Naive thymus-derived CD4-positive, alpha-beta T cell (primary cell): ENCODE measurements around the gene NACC2. TPM values are rescaled to one million over a fixed set of nuclear protein-coding genes. Genes with fewer than 3 reads are reported as not detected.

Experiments used
- ATAC-seq: fragments of 150-1000 bp; cut with Tn5 transposase; 2 replicates; pipeline ENCODE4 v1.10.0; 2021; ENCODE audit warnings: mild to moderate bottlenecking, moderate library complexity
- CTCF ChIA-PET: fragments of 350-600 bp; sonication (Branson Sonifier 250); formaldehyde crosslinking; loops from one replicate; lab custom pipeline; 2021; ENCODE audit warnings: antibody characterized with exemption; lab: Charles Lee
- POLR2A ChIA-PET: fragments of 350-600 bp; sonication (Branson Sonifier 250); formaldehyde crosslinking; loops from one replicate; lab custom pipeline; 2021; ENCODE audit warnings: antibody characterized with exemption, inconsistent platforms; lab: Charles Lee
- DNase-seq, 9 donors: peaks; one replicate each; pipeline versions ENCODE4 v3.0.0 to v3.0.0-alpha.2; 2020 to 2022; ENCODE audit warnings: mixed read lengths in 1 of 9
- H3K27ac ChIP-seq: one replicate; pipeline ENCODE4 v1.7.0; 2013; ENCODE audit warnings: mild to moderate bottlenecking, low read depth, low read length, moderate library complexity
- H3K27me3 ChIP-seq, 2 donors: one replicate each; pipeline ENCODE4 v1.7.0; 2013; ENCODE audit warnings: low read length in 2 of 2, mild to moderate bottlenecking in 2 of 2, moderate library complexity in 2 of 2; ENCODE audit not compliant: control insufficient read depth in 2 of 2, insufficient read depth in 2 of 2
- H3K36me3 ChIP-seq, 3 experiments: 1 replicate in 2 of 3; 2 replicates in 1 of 3; pipeline ENCODE4 v1.7.0; 2013; ENCODE audit warnings: low read length in 3 of 3, mild to moderate bottlenecking in 3 of 3, moderate library complexity in 1 of 3; ENCODE audit not compliant: insufficient read depth in 3 of 3, control insufficient read depth in 2 of 3
- H3K4me1 ChIP-seq, 2 donors: one replicate each; pipeline ENCODE4 v1.7.0; 2013; ENCODE audit warnings: low read length in 2 of 2, mild to moderate bottlenecking in 2 of 2, moderate library complexity in 1 of 2; ENCODE audit not compliant: control insufficient read depth in 2 of 2, insufficient read depth in 2 of 2
- H3K4me3 ChIP-seq: 2 replicates; pipeline ENCODE4 v1.7.0; 2013; ENCODE audit warnings: mild to moderate bottlenecking, low read length
- H3K9me3 ChIP-seq, 3 experiments: 1 replicate in 2 of 3; 2 replicates in 1 of 3; pipeline ENCODE4 v1.7.0; 2013; ENCODE audit warnings: low read length in 3 of 3; ENCODE audit not compliant: control insufficient read depth in 2 of 3
- H3K27ac Mint-ChIP-seq, 9 donors: one replicate each; pipeline ENCODE4 v1.8.0; 2020 to 2022; ENCODE audit warnings: mixed read lengths in 9 of 9, mild to moderate bottlenecking in 8 of 9, moderate library complexity in 5 of 9, inconsistent platforms in 2 of 9
- H3K27me3 Mint-ChIP-seq, 5 donors: one replicate each; pipeline ENCODE4 v1.8.0; 2021 to 2022; ENCODE audit warnings: mixed read lengths in 5 of 5, mild to moderate bottlenecking in 1 of 5
- H3K36me3 Mint-ChIP-seq, 5 donors: one replicate each; pipeline ENCODE4 v1.8.0; 2020 to 2022; ENCODE audit warnings: mixed read lengths in 5 of 5, mild to moderate bottlenecking in 3 of 5, inconsistent platforms in 1 of 5
- H3K4me1 Mint-ChIP-seq, 7 donors: one replicate each; pipeline ENCODE4 v1.8.0; 2020 to 2022; ENCODE audit warnings: mixed read lengths in 7 of 7, mild to moderate bottlenecking in 3 of 7, inconsistent platforms in 1 of 7
- H3K4me3 Mint-ChIP-seq, 10 donors: one replicate each; pipeline ENCODE4 v1.8.0; 2020 to 2022; ENCODE audit warnings: mild to moderate bottlenecking in 10 of 10, mixed read lengths in 10 of 10, moderate library complexity in 6 of 10, inconsistent platforms in 2 of 10
- H3K9me3 Mint-ChIP-seq, 11 donors: one replicate each; pipeline ENCODE4 v1.8.0; 2020 to 2022; ENCODE audit warnings: mixed read lengths in 11 of 11, mild to moderate bottlenecking in 4 of 11, inconsistent platforms in 1 of 11, moderate library complexity in 1 of 11
- intact Hi-C, 2 donors: fragments of 100-400 bp; cut with micrococcal nuclease; formaldehyde crosslinking; loops; one replicate each; pipeline ENCODE4 v1.15.1; 2023
- polyA plus RNA-seq, 2 donors: library from polyadenylated mRNA; unstranded; fragments of 300-500 nt; fragmentation: Illumina TruSeq; gene quantifications; one replicate each; pipeline ENCODE4 v1.2.3, GENCODE V29; 2021
- total RNA-seq, 6 experiments: library from RNA in 5 of 6; stranded (reverse) in 5 of 6; gene quantifications; 1 replicate in 5 of 6; 2 replicates in 1 of 6; pipeline ENCODE4 v1.2.3 and lab custom pipeline; 2021 to 2026

Gene NACC2
- total and polyA plus RNA-seq, 7 experiments from 2014 or later: 0.92 to 17.7 (median 7.5) TPM

GRCh38 chr9:136119883-136120393, 24.8 kb upstream of the NACC2 start:
- intact Hi-C loops: loop anchor here (1.0 to 10.0 kb wide), 6 partner anchors 25 to 1955 kb away; partner anchors contain the start of genes CAMSAP1 (in 1 of the 2), NACC2 (in 1 of the 2), QSOX2 (in 1 of the 2) and RNU6ATAC (in 1 of the 2)
- DNase-seq: no peak
- no peaks in the 10 kb centered on the region for H3K9me3 ChIP-seq
- H3K27me3 Mint-ChIP-seq: peaks cover 0 to 2% (median 0%) of the 10 kb centered on the region in 5 donors
- peak overlapping the region; percentile 81 for H3K4me3 ChIP-seq
- H3K9me3 Mint-ChIP-seq: peaks cover 0 to 2% (median 0%) of the 10 kb centered on the region in 11 donors
- peaks cover 9 to 24% of the 10 kb centered on the region in 2 donors for H3K4me1 ChIP-seq
- H3K36me3 ChIP-seq: peaks cover 0 to 16% (median 0%) of the 10 kb centered on the region in 3 experiments
- POLR2A ChIA-PET: interaction anchor here (0.9 to 1.1 kb wide), 4 partner anchors 11 to 153 kb away, joined by 3 to 4 read pairs (median 4); no protein-coding TSS in a partner anchor
- peak overlapping the region; percentile 59 to 87 (median 72) for H3K4me3 Mint-ChIP-seq
- ATAC-seq: no peak
- peaks cover 0 to 3% (median 0%) of the 10 kb centered on the region in 5 donors for H3K36me3 Mint-ChIP-seq
- H3K4me1 Mint-ChIP-seq: peaks cover 0 to 11% (median 2%) of the 10 kb centered on the region in 7 donors
- peak overlapping the region in 8 of 9 donors; percentile 17 to 86 (median 76) for H3K27ac Mint-ChIP-seq
- CTCF ChIA-PET: interaction anchor here (1.1 to 6.1 kb wide), 2 partner anchors 30 to 151 kb away, joined by 3 to 47 read pairs; no protein-coding TSS in a partner anchor
- peak overlapping the region; percentile 87 for H3K27ac ChIP-seq
- no peaks in the 10 kb centered on the region for H3K27me3 ChIP-seq

- Histone ChIP-seq H3K4me3 (peak overlapping the region; percentile 81), H3K9me3 (no peaks in the 10 kb centered on the region), H3K27me3 (no peaks in the 10 kb centered on the region), H3K4me1 (peaks cover 9 to 25% of the 10 kb centered on the region in 2 donors), H3K36me3 (peaks cover 0 to 18% (median 0%) of the 10 kb centered on the region in 3 experiments), H3K27ac (peak overlapping the region; percentile 87)
- Mint-ChIP-seq H3K4me3 (peak overlapping the region; percentile 70 to 87 (median 82)), H3K27me3 (no peaks in the 10 kb centered on the region), H3K9me3 (no peaks in the 10 kb centered on the region), H3K36me3 (peaks cover 0 to 5% (median 0%) of the 10 kb centered on the region in 5 donors), H3K27ac (peak overlapping the region in 8 of 9 donors; percentile 66 to 88 (median 84)), H3K4me1 (peaks cover 0 to 18% (median 6%) of the 10 kb centered on the region in 7 donors)
- intact Hi-C loops: loop anchor here (1.0 to 10.0 kb wide), 5 partner anchors 24 to 1954 kb away; partner anchors contain the start of genes CAMSAP1 (in 1 of the 2), NACC2 (in 1 of the 2), QSOX2 (in 1 of the 2) and RNU6ATAC (in 1 of the 2)
- POLR2A ChIA-PET: interaction anchor here (0.9 to 2.3 kb wide), 4 partner anchors 10 to 25 kb away, joined by 3 to 30 read pairs (median 4); no protein-coding TSS in a partner anchor
- DNase-seq: no peak
- ATAC-seq: no peak
- CTCF ChIA-PET: interaction anchor here (6.1 kb wide), 1 partner anchor 151 kb away, joined by 47 read pairs; no protein-coding TSS in a partner anchor
These were observed 24.2 kb upstream of the NACC2 start for GRCh38 chr9:136119061-136119882.

- intact Hi-C loops: loop anchor here (1.0 to 10.0 kb wide), 8 partner anchors 9 to 1954 kb away; partner anchors contain the start of genes CAMSAP1 (in 2 of the 2), UBAC1 (in 2 of the 2), NACC2 (in 1 of the 2) and QSOX2 (in 1 of the 2)
- Histone ChIP-seq H3K4me3 (peak within 1 kb of the TSS; percentile 81), H3K9me3 (no peaks in the 10 kb centered on the region), H3K36me3 (peaks cover 0 to 18% (median 0%) of the 10 kb centered on the region in 3 experiments), H3K27me3 (no peaks in the 10 kb centered on the region), H3K4me1 (peaks cover 14 to 33% of the 10 kb centered on the region in 2 donors), H3K27ac (peak within 1 kb of the TSS; percentile 87)
- Mint-ChIP-seq H3K9me3 (no peaks in the 10 kb centered on the region), H3K36me3 (peaks cover 0 to 6% (median 0%) of the 10 kb centered on the region in 5 donors), H3K4me1 (peaks cover 3 to 26% (median 11%) of the 10 kb centered on the region in 7 donors), H3K27me3 (no peaks in the 10 kb centered on the region), H3K27ac (peak within 1 kb of the TSS; percentile 13 to 91 (median 84)), H3K4me3 (peak within 1 kb of the TSS; percentile 73 to 87 (median 84))
- CTCF ChIA-PET: interaction anchor here (1.2 to 1.5 kb wide), 3 partner anchors 9 to 151 kb away, joined by 3 to 5 read pairs (median 4); no protein-coding TSS in a partner anchor
- DNase-seq (peak; percentile 94 to 98 (median 97)), ATAC-seq (peak; percentile 94)
- POLR2A ChIA-PET: interaction anchor here (0.6 to 2.3 kb wide), 4 partner anchors 10 to 157 kb away, joined by 5 to 30 read pairs (median 12); partner anchors contain the start of genes NACC2 and UBAC1
These were observed 23.4 kb upstream of the NACC2 start, which contains the start of gene TMEM250 for GRCh38 chr9:136118320-136119060. TSS of gene TMEM250 (minus strand) at chr9:136118875. CDS start at chr9:136116900, 1,975 bp downstream.

GRCh38 chr9:136117916-136118319, 22.8 kb upstream of the NACC2 start:
- no peaks in the 10 kb centered on the region for H3K9me3 Mint-ChIP-seq
- Histone ChIP-seq H3K4me3 (peak overlapping the region; percentile 60), H3K9me3 (no peaks in the 10 kb centered on the region), H3K36me3 (peaks cover 0 to 18% (median 0%) of the 10 kb centered on the region in 3 experiments), H3K27ac (peak overlapping the region; percentile 87), H3K27me3 (no peaks in the 10 kb centered on the region), H3K4me1 (peaks cover 17 to 34% of the 10 kb centered on the region in 2 donors)
- H3K36me3 Mint-ChIP-seq: peaks cover 0 to 10% (median 0%) of the 10 kb centered on the region in 5 donors
- CTCF ChIA-PET: interaction anchor here (1.2 to 1.5 kb wide), 3 partner anchors 9 to 150 kb away, joined by 3 to 5 read pairs (median 4); no protein-coding TSS in a partner anchor
- intact Hi-C loops: loop anchor here (1.0 to 10.0 kb wide), 8 partner anchors 9 to 1953 kb away; partner anchors contain the start of genes CAMSAP1 (in 1 of the 2), NACC2 (in 1 of the 2), QSOX2 (in 1 of the 2) and RNU6ATAC (in 1 of the 2)
- H3K4me3 Mint-ChIP-seq: peak overlapping the region; percentile 73 to 87 (median 82)
- POLR2A ChIA-PET: interaction anchor here (0.6 to 2.3 kb wide), 4 partner anchors 10 to 157 kb away, joined by 5 to 30 read pairs (median 12); partner anchors contain the start of genes NACC2 and UBAC1
- DNase-seq (no peak), ATAC-seq (no peak)
- peaks cover 8 to 31% (median 17%) of the 10 kb centered on the region in 7 donors for H3K4me1 Mint-ChIP-seq
- no peaks in the 10 kb centered on the region for H3K27me3 Mint-ChIP-seq
- H3K27ac Mint-ChIP-seq: peak overlapping the region; percentile 13 to 91 (median 80)

- POLR2A ChIA-PET: interaction anchor here (1.4 to 2.3 kb wide), 3 partner anchors 9 to 156 kb away, joined by 7 to 30 read pairs (median 18); partner anchors contain the start of genes NACC2 and UBAC1
- peak overlapping the region; percentile 60 for H3K4me3 ChIP-seq
- no peaks in the 10 kb centered on the region for H3K27me3 ChIP-seq
- intact Hi-C loops: loop anchor here in 1 of 2 donors (10.0 kb wide), 1 partner anchor 1953 kb away; the partner anchor contains the start of gene RNU6ATAC
- CTCF ChIA-PET: interaction anchor here (1.2 to 1.5 kb wide), 3 partner anchors 8 to 150 kb away, joined by 3 to 5 read pairs (median 4); no protein-coding TSS in a partner anchor
- H3K27ac Mint-ChIP-seq: peak overlapping the region; percentile 13 to 91 (median 80)
- H3K9me3 Mint-ChIP-seq: no peaks in the 10 kb centered on the region
- H3K4me3 Mint-ChIP-seq: peak overlapping the region; percentile 73 to 87 (median 82)
- H3K9me3 ChIP-seq: no peaks in the 10 kb centered on the region
- H3K4me1 ChIP-seq: peaks cover 21 to 35% of the 10 kb centered on the region in 2 donors
- peaks cover 0 to 10% (median 0%) of the 10 kb centered on the region in 5 donors for H3K36me3 Mint-ChIP-seq
- peaks cover 8 to 36% (median 21%) of the 10 kb centered on the region in 7 donors for H3K4me1 Mint-ChIP-seq
- ATAC-seq (no peak), DNase-seq (no peak)
- H3K36me3 ChIP-seq: peaks cover 0 to 18% (median 0%) of the 10 kb centered on the region in 3 experiments
- peak overlapping the region; percentile 87 for H3K27ac ChIP-seq
- H3K27me3 Mint-ChIP-seq: no peaks in the 10 kb centered on the region
These were observed 22.3 kb upstream of the NACC2 start for GRCh38 chr9:136117291-136117915.
